SK-N-SH (cell line): Measurements from ENCODE around the gene A2ML1. TPM values are rescaled to one million over a fixed set of nuclear protein-coding genes. Genes with fewer than 3 reads are reported as not detected.
A peak's percentile ranks its signal among the peaks of the same experiment; 100 is the strongest.

Experiments used
- CTCF ChIA-PET: fragments of 300-600, 350-600 bp; formaldehyde crosslinking; extraction: SDS; loops from one replicate; lab custom pipeline; 2021; lab: Yijun Ruan, JAX
- POLR2A ChIA-PET: fragments of 350-600 bp; sonication (Branson Sonifier 250); formaldehyde crosslinking; extraction: SDS; loops from one replicate; lab custom pipeline; 2020; ENCODE audit warnings: antibody characterized with exemption, inconsistent platforms; lab: Yijun Ruan, JAX
- DNase-seq: peaks from one replicate; pipeline ENCODE4 v3.0.0; 2012
- H2AFZ ChIP-seq: fragments of 200-600 bp; sonication (generic); 2 replicates; pipeline ENCODE4 v1.8.1; 2016; ENCODE audit warnings: antibody characterized with exemption, mild to moderate bottlenecking, low read depth
- H3F3A ChIP-seq: fragments of 200-600 bp; sonication (generic); replicated peaks from 2 replicates; pipeline ENCODE3; 2016; ENCODE audit warnings: antibody characterized with exemption, mild to moderate bottlenecking; ENCODE audit not compliant: insufficient read depth
- H3K27ac ChIP-seq, 2 experiments: fragments of 200-500 bp in 1 of 2; fragments of 200-600 bp in 1 of 2; sonication (Bioruptor generic) in 1 of 2; sonication (generic), shearing (Covaris generic) in 1 of 2; 2 replicates each; pipeline versions ENCODE4 v1.5.1 to v1.6.1; 2014 to 2016; ENCODE audit warnings: low read depth in 2 of 2, inconsistent platforms in 1 of 2, low read length in 1 of 2, mild to moderate bottlenecking in 1 of 2, mixed read lengths in 1 of 2
- H3K27me3 ChIP-seq: fragments of 200-600 bp; sonication (generic), shearing (Covaris generic); 2 replicates; pipeline ENCODE4 v1.6.1; 2016; ENCODE audit warnings: mixed run types; ENCODE audit not compliant: insufficient read depth
- H3K36me3 ChIP-seq, 2 experiments: fragments of 200-500 bp in 1 of 2; fragments of 200-600 bp in 1 of 2; sonication (Bioruptor generic) in 1 of 2; sonication (generic) in 1 of 2; replicated peaks in 1 of 2; 2 replicates each; pipeline versions ENCODE3 to v1.5.1; 2014 to 2016; ENCODE audit warnings: low read length in 1 of 2, mild to moderate bottlenecking in 1 of 2; ENCODE audit not compliant: insufficient read depth in 2 of 2, control insufficient read depth in 1 of 2
- H3K4me1 ChIP-seq, 2 experiments: fragments of 200-500 bp in 1 of 2; fragments of 200-600 bp in 1 of 2; sonication (Bioruptor generic) in 1 of 2; sonication (generic), shearing (Covaris generic) in 1 of 2; 2 replicates each; pipeline versions ENCODE4 v1.5.1 to v1.6.1; 2014 to 2016; ENCODE audit warnings: low read depth in 1 of 2, low read length in 1 of 2, mixed run types in 1 of 2; ENCODE audit not compliant: insufficient read depth in 2 of 2, control insufficient read depth in 1 of 2
- H3K4me2 ChIP-seq: fragments of 200-600 bp; sonication (generic), shearing (Covaris generic); 2 replicates; pipeline ENCODE4 v1.6.1; 2017; ENCODE audit warnings: mixed run types
- H3K4me3 ChIP-seq, 2 experiments: fragments of 200-500 bp in 1 of 2; fragments of 200-600 bp in 1 of 2; sonication (Bioruptor generic) in 1 of 2; sonication (generic), shearing (Covaris generic) in 1 of 2; 2 replicates each; pipeline versions ENCODE4 v1.5.1 to v1.8.1; 2014 to 2016; ENCODE audit warnings: low read depth in 2 of 2, inconsistent platforms in 1 of 2, low read length in 1 of 2, mild to moderate bottlenecking in 1 of 2, mixed read lengths in 1 of 2, moderate library complexity in 1 of 2
- H3K79me2 ChIP-seq: fragments of 200-600 bp; sonication (generic); 2 replicates; pipeline ENCODE4 v1.8.1; 2017; ENCODE audit warnings: mild to moderate bottlenecking; ENCODE audit not compliant: insufficient read depth
- H3K9ac ChIP-seq: fragments of 200-600 bp; sonication (generic); 2 replicates; pipeline ENCODE4 v1.6.1; 2017; ENCODE audit warnings: mixed run types
- H3K9me2 ChIP-seq: fragments of 200-600 bp; sonication (generic); 2 replicates; pipeline ENCODE4 v1.6.1; 2017; ENCODE audit warnings: mixed run types
- H3K9me3 ChIP-seq: fragments of 200-600 bp; sonication (generic); 2 replicates; pipeline ENCODE4 v1.6.1; 2017; ENCODE audit warnings: mixed run types, mild to moderate bottlenecking, moderate library complexity
- H4K20me1 ChIP-seq: fragments of 200-600 bp; sonication (generic); 2 replicates; pipeline ENCODE4 v1.6.1; 2017; ENCODE audit warnings: mild to moderate bottlenecking, mixed run types; ENCODE audit not compliant: insufficient read depth
- CHD2 ChIP-seq: fragments of 150-350 bp; IDR thresholded peaks from 2 replicates; pipeline ENCODE4 v1.6.1; 2018; ENCODE audit warnings: low read length; ENCODE audit not compliant: partially characterized antibody
- ELF1 ChIP-seq: IDR thresholded peaks from 2 replicates; pipeline ENCODE4 v1.4.0; 2012
- FOXJ3 ChIP-seq: sonication (generic); formaldehyde crosslinking; IDR thresholded peaks from 2 replicates; pipeline ENCODE4 v1.5.1; 2020; ENCODE audit warnings: mild to moderate bottlenecking, missing genetic modification reagents
- GATA2 ChIP-seq: sonication (generic); formaldehyde crosslinking; IDR thresholded peaks from 2 replicates; pipeline ENCODE4 v1.5.0; 2020; ENCODE audit warnings: mild to moderate bottlenecking, missing genetic modification reagents
- JUND ChIP-seq: IDR thresholded peaks from 2 replicates; pipeline ENCODE4 v1.4.0; 2012
- NFIC ChIP-seq: IDR thresholded peaks from 2 replicates; pipeline ENCODE4 v1.4.0; 2012; ENCODE audit warnings: borderline replicate concordance
- POLR2AphosphoS5 ChIP-seq: IDR thresholded peaks from 2 replicates; pipeline ENCODE4 v1.6.1; 2012; ENCODE audit warnings: low read depth, low read length
- RFX5 ChIP-seq: IDR thresholded peaks from 2 replicates; pipeline ENCODE4 v1.6.1; 2012; ENCODE audit warnings: mild to moderate bottlenecking, improper control_type of control experiment, low read length
- RXRA ChIP-seq: IDR thresholded peaks from 2 replicates; pipeline ENCODE4 v1.4.0; 2012; ENCODE audit warnings: low read depth, mild to moderate bottlenecking, borderline replicate concordance
- SIN3A ChIP-seq: IDR thresholded peaks from 2 replicates; pipeline ENCODE4 v1.6.1; 2012; ENCODE audit warnings: low read depth, mild to moderate bottlenecking, low read length, moderate library complexity, borderline replicate concordance
- SMC3 ChIP-seq: IDR thresholded peaks from 2 replicates; pipeline ENCODE4 v1.6.1; 2012; ENCODE audit warnings: low read depth, low read length, improper control_type of control experiment
- TAF1 ChIP-seq: IDR thresholded peaks from 2 replicates; pipeline ENCODE4 v1.6.1; 2012; ENCODE audit warnings: low read depth, mild to moderate bottlenecking, low read length, moderate library complexity, borderline replicate concordance
- TEAD4 ChIP-seq: IDR thresholded peaks from 2 replicates; pipeline ENCODE4 v1.4.0; 2012; ENCODE audit warnings: mild to moderate bottlenecking, borderline replicate concordance; ENCODE audit not compliant: insufficient read depth
- USF1 ChIP-seq: IDR thresholded peaks from 2 replicates; pipeline ENCODE4 v1.4.0; 2012; ENCODE audit warnings: low read depth, borderline replicate concordance
- USF2 ChIP-seq: fragments of 150-350 bp; IDR thresholded peaks from 2 replicates; pipeline ENCODE4 v1.6.1; 2017; ENCODE audit warnings: antibody characterized with exemption, low read length, low read depth, borderline replicate concordance
- YY1 ChIP-seq: IDR thresholded peaks from 2 replicates; pipeline ENCODE4 v1.4.0; 2012; ENCODE audit warnings: low read depth, mild to moderate bottlenecking
- ZBTB33 ChIP-seq: IDR thresholded peaks from 2 replicates; pipeline ENCODE4 v1.4.0; 2012; ENCODE audit warnings: low read depth, borderline replicate concordance
- WGBS: methylation state at CpG from one replicate; pipeline ENCODE4 v1.1.6; 2017; ENCODE audit warnings: low lambda C conversion rate; 5-methylcytosine and 5-hydroxymethylcytosine counted together
- polyA plus RNA-seq, 3 experiments: library from polyadenylated mRNA; depleted of rRNA; stranded (reverse); fragments of >200 nt; gene quantifications; 2 replicates each; pipeline ENCODE4 v1.2.3, GENCODE V29; 2012
- TF ChIP-seq, protein P1 (sequence below): IDR thresholded peaks from 2 replicates; pipeline ENCODE4 v1.6.1; 2012; ENCODE audit warnings: mild to moderate bottlenecking, low read depth, low read length, moderate library complexity
- TF ChIP-seq, protein P2 (sequence below): fragments of 150-350 bp; IDR thresholded peaks from 2 replicates; pipeline ENCODE4 v1.6.1; 2016; ENCODE audit warnings: mild to moderate bottlenecking, low read depth, low read length
- TF ChIP-seq, protein P3 (sequence below): IDR thresholded peaks from 2 replicates; pipeline ENCODE4 v1.4.0; 2012; ENCODE audit warnings: low read depth

The A2ML1 gene
- polyA plus RNA-seq, 1 of the 3 experiments (the other 2 are of a cell fraction): not detected

DNA sequence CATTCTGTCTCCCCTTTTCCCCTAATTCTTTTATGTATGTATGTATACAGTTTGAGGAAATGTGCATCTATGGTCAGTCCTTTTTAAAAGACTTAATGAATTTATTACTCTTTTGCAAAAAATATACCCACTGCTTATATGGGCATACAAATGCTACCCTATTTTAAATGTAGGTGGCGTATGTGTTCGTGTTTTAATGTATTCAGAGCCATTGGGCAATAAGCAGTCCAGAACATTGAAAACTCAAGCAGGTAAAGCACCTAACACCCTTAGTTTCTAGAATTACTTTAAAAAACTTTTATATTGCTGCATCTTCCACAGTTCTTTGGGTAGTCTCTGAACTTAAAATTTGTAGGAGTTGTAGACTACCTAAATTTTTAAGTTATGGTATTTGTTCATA lies 42.6 kb upstream of the A2ML1 start (continued):
- TF ChIP-seq RFX5 (no peak), USF2 (no peak), YY1 (no peak), RXRA (no peak), SIN3A (no peak), GATA2 (CRISPR knock-in tag) (no peak), ELF1 (no peak)
- TF ChIP-seq, protein P1, sequence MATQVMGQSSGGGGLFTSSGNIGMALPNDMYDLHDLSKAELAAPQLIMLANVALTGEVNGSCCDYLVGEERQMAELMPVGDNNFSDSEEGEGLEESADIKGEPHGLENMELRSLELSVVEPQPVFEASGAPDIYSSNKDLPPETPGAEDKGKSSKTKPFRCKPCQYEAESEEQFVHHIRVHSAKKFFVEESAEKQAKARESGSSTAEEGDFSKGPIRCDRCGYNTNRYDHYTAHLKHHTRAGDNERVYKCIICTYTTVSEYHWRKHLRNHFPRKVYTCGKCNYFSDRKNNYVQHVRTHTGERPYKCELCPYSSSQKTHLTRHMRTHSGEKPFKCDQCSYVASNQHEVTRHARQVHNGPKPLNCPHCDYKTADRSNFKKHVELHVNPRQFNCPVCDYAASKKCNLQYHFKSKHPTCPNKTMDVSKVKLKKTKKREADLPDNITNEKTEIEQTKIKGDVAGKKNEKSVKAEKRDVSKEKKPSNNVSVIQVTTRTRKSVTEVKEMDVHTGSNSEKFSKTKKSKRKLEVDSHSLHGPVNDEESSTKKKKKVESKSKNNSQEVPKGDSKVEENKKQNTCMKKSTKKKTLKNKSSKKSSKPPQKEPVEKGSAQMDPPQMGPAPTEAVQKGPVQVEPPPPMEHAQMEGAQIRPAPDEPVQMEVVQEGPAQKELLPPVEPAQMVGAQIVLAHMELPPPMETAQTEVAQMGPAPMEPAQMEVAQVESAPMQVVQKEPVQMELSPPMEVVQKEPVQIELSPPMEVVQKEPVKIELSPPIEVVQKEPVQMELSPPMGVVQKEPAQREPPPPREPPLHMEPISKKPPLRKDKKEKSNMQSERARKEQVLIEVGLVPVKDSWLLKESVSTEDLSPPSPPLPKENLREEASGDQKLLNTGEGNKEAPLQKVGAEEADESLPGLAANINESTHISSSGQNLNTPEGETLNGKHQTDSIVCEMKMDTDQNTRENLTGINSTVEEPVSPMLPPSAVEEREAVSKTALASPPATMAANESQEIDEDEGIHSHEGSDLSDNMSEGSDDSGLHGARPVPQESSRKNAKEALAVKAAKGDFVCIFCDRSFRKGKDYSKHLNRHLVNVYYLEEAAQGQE: no peak

DNA sequence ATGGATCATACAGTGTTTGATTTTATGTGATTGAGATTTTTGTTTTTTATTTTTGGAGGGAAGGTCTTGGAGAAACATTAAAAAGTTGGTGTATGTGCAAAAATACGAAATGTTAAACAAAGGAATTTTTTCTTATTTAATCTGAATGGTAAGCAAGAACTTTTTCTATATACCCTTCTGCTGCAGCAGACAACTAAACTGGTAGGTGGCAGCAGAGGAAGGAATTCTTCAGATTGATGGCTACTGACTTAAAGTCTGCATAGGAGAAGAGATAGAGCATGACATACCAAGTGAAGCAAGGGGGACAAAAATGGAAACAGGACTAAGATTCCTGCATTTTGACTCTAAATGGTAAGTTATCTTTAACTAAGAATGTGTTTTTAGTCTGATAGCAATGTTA lies 42.0 kb upstream of the A2ML1 start:
- Histone ChIP-seq H3K4me1 (peaks cover 0 to 15% of the 10 kb centered on the region in 2 experiments; a peak in 2 of 4 replicates), H3K9me3 (no peaks in the 10 kb centered on the region), H3K27me3 (no peaks in the 10 kb centered on the region), H3K27ac (no peak overlapping the region; a peak in 1 of 4 replicates), H4K20me1 (0 out of 2 replicates have a peak, but pooled peaks cover 3% of the 10 kb centered on the region), H2AFZ (no peak overlapping the region), H3K36me3 (peaks cover 28 to 41% of the 10 kb centered on the region in 2 experiments), H3K4me2 (no peak overlapping the region), H3K79me2 (no peaks in the 10 kb centered on the region), H3K9me2 (no peaks in the 10 kb centered on the region), H3F3A (no peaks in the 10 kb centered on the region), H3K9ac (no peak overlapping the region), H3K4me3 (no peak overlapping the region)
- peak; percentile 24 for DNase-seq
- POLR2A ChIA-PET: no interaction called here
- CTCF ChIA-PET: interaction anchor here (0.7 to 2.4 kb wide), 7 partner anchors 42 to 110 kb away, joined by 3 to 11 read pairs (median 5); partner anchors contain the start of gene A2ML1
- 86% methylated on average over 1 of the region's 1 CpG for WGBS
- TF ChIP-seq ZBTB33: no peak
- no peak for TF ChIP-seq JUND
- TF ChIP-seq GATA2 (CRISPR knock-in tag): no peak
- TF ChIP-seq SMC3: peak; percentile 42; the same call in 1 of the 2 replicates
- TF ChIP-seq RXRA: no peak
- TF ChIP-seq POLR2AphosphoS5: no peak
- TF ChIP-seq, protein P2, sequence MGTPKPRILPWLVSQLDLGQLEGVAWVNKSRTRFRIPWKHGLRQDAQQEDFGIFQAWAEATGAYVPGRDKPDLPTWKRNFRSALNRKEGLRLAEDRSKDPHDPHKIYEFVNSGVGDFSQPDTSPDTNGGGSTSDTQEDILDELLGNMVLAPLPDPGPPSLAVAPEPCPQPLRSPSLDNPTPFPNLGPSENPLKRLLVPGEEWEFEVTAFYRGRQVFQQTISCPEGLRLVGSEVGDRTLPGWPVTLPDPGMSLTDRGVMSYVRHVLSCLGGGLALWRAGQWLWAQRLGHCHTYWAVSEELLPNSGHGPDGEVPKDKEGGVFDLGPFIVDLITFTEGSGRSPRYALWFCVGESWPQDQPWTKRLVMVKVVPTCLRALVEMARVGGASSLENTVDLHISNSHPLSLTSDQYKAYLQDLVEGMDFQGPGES: no peak
- no peak for TF ChIP-seq NFIC
- TF ChIP-seq, protein P3, sequence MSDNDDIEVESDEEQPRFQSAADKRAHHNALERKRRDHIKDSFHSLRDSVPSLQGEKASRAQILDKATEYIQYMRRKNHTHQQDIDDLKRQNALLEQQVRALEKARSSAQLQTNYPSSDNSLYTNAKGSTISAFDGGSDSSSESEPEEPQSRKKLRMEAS: no peak
- no peak for TF ChIP-seq CHD2
- no peak for TF ChIP-seq TEAD4
- no peak for TF ChIP-seq ELF1
- TF ChIP-seq FOXJ3 (CRISPR knock-in tag): no peak
- no peak for TF ChIP-seq USF2
- no peak for TF ChIP-seq TAF1
- no peak for TF ChIP-seq USF1
